GM19452 (cell line): Measurements from ENCODE around the gene DAGLB.
A peak's percentile ranks its signal among the peaks of the same experiment; 100 is the strongest.

Experiments
- ATAC-seq: cut with Tn5 transposase; IDR thresholded peaks from one replicate; pipeline ENCODE4 v1.9.1; 2021; ENCODE audit not compliant: unreplicated experiment

DAGLB gene, protein sequence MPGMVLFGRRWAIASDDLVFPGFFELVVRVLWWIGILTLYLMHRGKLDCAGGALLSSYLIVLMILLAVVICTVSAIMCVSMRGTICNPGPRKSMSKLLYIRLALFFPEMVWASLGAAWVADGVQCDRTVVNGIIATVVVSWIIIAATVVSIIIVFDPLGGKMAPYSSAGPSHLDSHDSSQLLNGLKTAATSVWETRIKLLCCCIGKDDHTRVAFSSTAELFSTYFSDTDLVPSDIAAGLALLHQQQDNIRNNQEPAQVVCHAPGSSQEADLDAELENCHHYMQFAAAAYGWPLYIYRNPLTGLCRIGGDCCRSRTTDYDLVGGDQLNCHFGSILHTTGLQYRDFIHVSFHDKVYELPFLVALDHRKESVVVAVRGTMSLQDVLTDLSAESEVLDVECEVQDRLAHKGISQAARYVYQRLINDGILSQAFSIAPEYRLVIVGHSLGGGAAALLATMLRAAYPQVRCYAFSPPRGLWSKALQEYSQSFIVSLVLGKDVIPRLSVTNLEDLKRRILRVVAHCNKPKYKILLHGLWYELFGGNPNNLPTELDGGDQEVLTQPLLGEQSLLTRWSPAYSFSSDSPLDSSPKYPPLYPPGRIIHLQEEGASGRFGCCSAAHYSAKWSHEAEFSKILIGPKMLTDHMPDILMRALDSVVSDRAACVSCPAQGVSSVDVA

DNA sequence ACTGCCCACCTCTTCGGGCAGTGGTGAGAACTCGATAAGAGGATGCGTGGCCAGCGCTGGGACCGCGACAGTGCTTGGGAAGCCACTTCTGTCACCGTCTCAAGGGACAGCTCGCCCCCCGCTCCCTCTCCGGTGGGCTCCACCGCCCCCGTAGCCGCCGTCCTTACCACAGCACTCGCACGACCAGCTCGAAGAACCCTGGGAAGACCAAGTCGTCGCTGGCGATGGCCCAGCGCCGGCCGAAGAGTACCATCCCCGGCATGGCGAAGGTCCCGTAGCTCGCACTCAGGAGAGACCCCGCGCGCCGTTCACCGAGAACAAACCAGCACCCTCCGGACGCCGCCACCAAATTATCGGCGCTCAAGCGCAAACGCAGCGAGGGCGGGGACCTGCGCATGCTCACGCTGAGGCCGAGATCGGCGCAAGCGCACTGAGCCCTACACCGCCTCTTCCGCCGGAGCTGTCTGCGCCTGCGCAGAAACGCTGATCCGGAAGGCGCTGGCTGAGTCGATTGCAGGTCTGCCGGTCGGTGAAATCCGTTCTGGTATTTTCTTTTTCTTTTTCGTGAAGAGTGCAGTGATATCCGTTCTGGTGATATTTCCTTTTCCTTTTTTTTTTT is at the start of gene DAGLB:
Gene DAGLB, minus strand, starts transcription at position 374 of the 619 bp plus-strand sequence. Its CDS starts 112 bp downstream, at position 262.
- peak; percentile 75 for ATAC-seq

DNA sequence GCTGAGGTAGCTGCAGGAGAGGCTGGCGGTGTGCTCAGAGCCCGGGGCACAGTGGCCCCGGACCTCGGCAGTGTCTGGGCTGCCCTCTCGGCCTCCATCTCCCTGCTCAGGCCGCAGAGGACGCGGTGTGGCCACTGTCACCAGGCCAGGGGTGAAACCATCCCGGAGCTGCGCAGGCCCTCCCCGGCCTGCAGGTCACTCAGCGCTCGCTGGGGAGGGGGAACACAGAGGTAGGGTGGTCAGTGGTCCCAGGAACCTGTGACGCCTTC is 49.8 kb upstream of the DAGLB start:
- no peak for ATAC-seq

DNA sequence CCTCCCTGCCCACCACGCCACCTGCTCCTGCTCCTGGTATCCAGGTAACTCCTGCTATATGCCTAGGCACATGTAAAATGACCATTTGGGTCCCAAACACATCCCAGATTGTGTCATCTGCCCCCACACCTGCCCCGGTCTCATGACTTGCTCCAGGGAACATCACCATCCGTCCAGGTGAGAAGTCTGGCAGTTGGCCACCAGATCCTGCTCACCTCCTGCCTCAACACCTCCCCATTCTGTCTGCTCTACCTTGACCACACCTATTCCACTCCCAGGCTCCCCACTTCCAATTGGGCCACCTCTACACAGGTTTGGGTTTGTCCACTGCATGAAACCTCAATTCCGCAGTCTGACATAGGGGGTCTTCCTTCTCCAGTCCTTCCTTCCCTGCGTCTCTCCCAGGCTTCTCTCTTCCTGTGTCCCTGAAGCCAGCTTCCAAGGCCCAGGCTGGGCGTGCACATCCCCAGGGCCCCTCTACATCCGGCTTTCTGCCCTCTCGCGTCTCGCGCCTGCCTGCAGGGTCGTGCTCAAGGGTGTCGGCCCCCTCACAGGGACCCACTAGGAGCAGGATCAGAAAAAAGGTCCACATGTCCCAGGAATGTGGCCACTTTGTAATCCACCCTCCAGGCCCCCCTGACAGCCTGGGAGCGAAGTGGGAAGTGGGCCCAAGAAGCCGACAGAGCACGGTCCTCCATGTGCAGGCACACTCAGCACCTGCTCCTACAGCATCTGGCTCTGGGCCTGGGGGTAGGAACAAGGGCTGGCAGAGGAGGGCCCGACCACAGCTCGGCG is 49.3 kb upstream of the DAGLB start:
- ATAC-seq: no peak

DNA sequence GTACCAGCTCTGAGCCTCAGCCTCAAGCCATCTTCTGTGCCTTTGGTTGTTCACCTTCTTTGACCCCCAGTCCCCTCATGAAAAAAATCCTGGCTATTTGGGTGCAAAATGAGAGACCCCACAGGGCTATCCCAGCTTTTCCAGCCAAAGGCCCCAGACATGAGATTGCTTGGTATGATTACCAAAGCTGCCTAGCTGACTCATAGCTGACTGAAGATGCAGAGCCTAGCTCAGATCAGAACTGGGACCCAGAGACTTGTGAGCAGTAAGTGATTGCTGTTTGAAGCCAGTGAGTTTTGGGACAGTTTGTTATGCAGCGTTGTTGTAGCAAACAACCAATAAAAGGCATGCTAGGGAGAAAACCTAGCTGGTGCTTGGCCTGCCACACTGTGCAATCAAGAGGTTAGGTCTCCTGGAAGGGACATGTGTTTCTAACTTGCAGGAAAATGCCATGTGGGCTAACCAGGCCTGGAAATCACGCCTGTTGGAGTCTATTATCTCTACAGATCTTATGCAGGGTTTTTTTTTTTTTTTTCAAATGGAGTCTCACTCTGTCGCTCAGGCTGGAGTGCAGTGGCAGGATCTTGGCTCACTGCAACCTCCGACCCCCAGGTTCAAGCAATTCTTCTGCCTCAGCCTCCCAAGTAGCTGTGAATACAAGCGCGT is 48.0 kb upstream of the DAGLB start:
- ATAC-seq: no peak

DNA sequence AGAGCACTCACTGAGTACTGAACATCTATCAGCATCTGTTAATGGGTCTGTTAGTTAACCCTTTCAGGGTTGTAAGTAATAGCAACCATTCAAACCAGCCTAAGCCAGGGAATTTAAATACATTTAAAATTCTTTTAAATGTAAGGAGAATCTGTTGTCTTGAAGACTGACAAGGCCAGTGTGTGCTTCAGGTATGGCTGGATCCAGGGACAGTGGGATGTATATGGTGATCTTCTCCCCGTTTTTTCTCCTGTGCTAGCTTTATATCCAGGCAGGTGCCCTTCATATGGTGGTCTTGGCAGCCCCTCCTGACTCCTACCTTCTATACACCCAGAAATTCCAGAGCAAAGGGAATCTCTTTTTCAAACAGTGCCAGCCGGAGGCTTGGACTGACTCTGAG is 46.6 kb upstream of the DAGLB start:
- ATAC-seq: no peak

DNA sequence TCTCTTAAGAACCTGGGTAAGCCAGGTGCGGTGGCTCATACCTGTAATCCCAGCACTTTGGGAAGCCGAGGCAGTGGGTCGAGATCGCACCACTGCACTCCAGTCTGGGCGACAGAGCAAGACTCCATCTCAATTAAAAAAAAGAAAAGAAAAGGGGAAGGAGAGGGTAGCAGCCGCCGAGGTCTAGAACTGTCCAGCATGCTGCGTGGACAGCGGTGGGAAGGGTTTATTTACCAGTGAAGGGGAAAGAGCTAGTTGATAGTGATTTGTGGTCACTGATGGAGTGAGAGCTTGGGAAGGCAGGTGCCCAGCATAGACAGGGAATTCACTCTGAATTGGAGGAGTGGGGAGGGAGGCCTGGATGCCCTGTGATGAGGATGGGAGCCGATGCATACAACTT is 43.4 kb upstream of the DAGLB start:
- ATAC-seq: no peak

DNA sequence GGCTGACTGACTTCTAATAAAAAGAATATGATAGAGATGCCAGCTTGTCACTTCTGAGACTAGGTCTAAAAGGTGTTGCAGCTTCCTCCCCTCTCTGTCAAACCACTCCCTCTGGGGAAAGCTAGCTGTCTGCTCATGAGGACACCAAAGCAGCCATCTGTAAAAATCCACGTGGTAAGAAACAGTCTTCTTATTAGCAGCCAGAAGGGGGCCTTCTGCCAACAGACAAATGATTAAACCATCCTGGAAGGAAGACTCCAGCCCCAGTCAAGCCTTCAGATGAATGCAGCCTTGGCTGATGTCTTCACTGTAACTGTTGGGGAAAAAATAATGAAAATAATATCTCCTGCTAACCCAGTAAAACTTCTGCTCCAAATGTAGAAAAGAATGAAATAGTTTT is 41.9 kb upstream of the DAGLB start:
- ATAC-seq: no peak

DNA sequence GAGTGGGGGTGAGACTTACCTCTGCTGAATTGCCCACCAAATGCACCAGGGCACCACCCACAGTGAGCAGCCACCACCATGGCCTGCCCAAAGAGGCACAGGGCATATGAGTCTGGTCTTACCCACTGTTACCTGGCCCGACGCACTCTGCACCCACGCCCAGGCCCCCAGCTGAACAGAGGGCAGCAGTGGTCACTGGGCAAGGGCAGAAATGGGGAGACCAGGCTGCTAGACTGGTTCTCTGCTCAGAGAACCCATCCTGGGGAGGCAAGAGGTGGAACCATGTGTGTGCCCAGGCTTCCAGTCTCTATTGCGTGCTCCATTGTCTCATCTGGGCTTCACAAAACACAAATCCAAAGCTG is 39.4 kb upstream of the DAGLB start:
- ATAC-seq: no peak

DNA sequence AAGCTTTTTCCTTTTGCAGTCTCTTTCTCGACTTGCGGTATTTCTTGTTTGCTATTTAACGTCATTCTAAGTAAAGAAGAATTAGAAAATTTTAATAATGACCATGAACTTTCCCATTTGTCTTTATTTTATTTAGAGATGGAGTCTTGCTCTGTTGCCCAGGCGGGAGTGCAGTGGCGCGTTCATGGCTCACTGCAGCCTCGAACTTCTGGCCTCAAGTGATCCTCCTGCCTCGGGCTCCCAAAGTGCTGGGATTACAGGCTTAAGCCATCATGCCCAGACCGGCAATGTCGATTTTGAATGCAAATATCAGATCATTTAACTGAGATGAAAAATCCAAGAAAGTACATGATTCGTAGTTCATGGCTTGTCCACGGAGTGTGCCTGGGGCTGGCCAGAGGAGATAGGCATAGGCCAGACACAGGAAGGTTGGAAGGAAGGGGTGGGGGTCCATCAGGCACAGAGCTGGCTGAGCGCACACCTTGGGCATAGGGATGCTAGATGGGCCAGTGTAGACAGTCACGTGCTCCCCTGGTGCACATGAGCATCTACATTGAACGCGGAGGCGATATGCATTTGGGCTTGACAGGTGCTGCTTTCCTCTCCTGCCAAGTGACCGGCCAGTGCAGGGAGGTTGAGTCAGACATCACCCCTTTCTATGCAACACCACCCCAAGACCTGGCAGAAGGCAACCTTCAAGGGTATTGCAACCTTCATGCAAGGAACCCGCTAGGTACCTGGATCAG is 38.9 kb upstream of the DAGLB start:
- ATAC-seq: no peak

DNA sequence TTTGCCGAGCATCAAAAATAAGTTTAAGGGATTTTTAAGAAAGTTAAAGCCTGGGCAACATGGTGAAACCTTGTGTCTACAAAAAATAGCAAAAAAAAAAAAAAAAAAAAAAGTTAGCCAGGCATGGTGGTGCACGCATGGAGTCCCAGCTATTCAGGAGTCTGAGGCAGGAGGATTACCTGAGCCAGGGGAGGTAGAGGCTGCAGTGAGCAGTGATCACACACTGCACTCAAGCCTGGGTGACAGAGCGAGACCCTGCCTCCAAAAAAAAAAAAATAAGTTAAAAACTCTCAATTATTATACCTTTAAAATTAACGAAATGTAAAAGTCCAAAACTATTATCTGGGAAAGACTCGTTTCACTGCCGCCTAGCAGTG is 35.0 kb upstream of the DAGLB start:
- peak; percentile 12 for ATAC-seq

DNA sequence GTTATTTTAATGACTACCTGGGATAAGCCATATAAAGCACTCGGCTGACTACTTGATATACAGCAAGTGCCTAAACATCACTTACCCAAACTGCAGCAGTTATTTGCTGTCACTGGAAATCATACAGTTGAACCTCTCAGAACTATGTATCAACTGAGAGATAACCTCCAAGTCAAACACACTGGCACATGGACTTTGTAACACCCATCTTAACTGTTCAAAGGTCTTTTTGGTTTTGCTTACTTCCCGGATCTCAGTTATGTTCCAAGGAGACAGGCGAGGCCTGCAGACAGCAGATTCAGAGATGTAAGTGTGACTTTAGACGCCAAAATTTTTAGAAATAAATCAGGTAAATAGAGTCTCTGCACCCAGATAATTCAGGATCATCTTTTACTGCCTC is 34.6 kb upstream of the DAGLB start:
- no peak for ATAC-seq

DNA sequence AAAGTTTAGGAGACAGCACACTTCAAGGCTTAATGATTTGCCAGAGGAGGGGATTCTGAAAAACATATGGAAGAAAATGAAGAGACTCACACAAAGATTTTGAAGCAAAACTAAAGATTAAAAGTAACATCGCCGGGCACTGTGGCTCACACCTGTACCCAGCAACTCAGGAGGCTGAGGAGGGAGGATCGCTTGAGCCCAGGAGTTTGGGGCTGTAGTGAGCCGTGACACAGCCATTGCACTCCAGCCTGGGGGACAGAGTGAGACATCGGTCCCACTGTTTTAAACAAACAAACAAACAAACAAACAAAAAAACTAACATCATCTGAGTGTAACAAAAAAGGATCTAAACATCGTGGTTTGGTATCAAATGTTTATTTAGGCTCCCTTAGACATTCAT is 33.7 kb upstream of the DAGLB start:
- no peak for ATAC-seq

DNA sequence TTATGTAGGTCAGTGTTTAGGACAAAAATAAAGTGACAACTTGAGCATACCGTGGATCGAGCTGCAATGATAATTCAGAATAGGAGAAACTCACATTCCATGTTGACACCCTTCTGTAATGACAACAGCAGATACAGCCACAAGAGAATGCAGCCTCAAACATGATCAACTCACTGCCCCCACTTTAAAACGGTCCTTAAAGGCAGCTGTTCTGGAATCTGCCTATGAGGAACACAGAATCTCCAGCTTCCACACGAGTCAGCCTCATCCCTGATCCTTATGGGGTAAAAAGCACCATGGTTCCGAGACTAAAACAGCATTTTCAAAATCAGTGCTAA is 32.5 kb upstream of the DAGLB start:
- ATAC-seq: no peak

DNA sequence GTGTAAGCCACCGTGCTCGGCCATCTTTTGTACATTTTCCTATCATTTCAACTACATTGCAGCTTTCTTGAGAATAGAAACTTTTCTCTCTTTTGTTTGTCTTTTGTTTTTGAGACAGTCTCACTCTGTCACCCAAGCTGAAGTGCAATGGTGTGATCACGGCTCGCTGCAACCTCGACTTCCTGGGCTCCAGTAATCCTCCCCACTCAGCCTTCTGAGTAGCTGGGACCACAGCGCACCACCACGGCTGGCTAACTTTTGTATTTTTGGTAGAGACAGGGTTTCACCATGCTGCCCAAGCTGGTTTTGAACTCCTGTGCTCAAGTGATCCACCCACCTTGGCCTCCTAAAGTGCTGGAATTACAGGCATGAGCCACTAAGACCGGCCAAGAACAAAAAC is 31.3 kb upstream of the DAGLB start:
- ATAC-seq: no peak

DNA sequence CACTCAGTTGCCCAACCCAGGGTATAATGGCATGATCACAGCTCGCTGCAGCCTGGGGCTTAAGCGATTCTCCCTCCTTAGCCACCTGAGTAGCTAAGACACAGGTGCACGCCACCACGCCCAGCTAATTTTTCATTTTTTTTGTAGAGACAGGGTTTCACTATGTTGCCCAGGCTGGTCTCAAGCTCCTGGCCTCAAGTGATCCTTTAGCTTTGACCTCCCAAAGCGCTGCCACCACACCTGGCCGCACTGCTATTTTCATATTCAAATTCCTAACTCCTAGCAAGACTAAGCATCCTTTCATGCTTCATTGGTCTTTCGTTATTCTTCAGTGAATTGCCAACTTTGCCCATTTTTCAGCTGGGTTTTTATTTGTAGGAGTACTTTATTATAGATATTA is 30.4 kb upstream of the DAGLB start:
- ATAC-seq: no peak

DNA sequence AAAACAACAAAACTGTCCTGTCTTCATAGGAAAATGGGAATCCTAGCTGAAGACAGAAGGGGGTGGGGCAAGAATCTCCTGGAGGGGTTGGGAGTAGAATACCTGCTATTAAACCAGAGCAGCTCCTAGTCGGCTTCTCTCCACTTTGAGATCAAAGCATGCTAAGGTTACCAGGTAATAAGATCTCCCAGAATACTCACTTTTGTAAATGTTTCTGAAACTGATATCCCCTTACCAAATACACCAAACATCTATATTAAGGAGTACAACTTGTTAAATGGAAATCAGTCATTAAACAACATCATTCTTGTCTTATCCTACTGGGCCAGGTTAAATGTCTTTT is 29.5 kb upstream of the DAGLB start:
- ATAC-seq: no peak

DNA sequence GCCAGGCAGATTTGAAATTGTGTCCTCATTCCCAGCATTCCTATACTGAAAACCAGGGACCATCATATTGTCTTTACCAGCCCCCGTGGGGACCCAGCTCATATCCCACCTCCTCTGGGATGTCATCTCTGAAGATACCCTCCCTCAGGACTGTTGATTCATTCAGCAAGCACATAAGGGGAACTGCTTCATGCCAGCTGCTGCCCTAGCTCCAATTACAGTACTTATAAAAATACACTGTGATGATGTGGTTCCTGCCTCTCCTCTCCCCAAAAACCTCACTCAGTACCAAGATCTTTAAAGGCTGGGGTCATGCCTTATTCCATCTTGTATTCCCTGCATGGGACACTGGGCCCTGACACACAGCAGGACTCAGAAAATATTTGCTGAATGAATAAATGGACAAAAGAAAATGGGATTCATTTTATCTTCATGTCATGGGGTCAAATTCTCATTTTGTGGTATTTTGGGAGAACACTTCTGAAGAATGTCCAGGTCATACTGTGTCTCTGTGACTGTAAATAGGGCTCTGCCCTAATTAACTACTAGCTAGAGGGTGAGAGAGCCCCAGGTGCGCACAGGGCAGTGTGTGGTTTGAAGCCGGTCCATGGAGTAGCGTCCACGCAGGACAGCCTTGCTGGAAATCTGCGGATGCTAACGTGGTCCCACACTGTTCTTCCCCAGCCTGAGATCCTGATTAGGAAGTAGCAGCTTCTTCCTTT is 29.0 kb upstream of the DAGLB start:
- ATAC-seq: no peak

DNA sequence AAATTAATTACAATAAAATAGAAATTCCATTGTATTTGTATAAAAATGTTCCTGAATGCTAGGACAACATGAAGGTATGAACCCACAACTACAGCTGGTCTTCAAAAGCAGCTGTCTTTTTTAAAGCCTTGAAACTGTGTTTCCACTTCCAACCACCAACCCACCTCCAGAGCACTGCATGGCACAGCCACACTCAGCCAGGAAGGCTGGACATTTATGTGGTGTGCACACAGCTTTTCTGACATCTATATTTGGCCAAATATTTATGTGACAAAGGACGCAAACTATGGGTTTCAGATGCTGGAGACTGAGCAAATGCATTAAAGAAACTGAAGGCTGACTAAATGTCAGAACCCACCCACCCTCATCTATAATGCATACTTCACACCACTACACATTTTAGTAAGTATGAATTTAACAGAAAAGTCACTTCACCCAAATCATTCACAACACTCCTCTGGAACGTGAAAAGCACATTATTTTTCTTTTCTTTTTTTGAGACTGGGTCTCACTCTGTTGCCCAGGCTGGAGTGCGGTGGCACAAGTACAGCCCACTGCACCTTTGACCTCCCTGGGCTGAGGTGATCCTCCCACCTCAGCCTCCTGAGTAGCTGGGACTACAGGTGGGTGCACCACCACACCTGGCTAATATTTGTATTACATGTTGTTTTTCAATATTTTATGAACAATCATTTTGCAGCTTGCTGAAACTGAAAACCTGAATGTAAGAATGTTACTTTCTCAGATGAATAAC is 27.9 kb upstream of the DAGLB start:
- no peak for ATAC-seq

DNA sequence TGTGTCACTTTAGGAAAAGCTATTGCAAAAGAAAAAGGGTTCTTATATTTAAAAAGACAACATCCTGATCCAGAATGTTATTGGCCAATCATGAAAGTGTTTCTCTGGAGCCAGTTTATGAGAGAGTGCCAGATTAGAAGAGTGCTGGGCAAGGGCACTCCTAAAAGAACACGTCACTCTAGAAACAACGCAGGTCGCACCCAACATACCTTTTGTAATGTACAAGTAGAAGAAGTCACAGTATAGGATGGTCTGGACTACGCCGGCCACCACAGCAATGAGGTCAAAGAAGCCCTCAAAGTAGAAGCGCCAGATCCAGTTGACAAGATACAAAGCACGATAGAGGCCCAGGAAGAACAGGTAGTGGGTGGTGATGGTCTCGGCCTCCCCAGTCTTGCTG is 18.1 kb upstream of the DAGLB start:
- ATAC-seq: no peak
